KBM-7 (cell line): ENCODE measurements around the gene TIE1.

Source experiments
- DNase-seq: peaks from one replicate; pipeline ENCODE4 v3.0.0-alpha.2; 2015
- in situ Hi-C: fragments of 300-500 bp; cut with MboI; formaldehyde crosslinking; loops from 2 replicates; pipeline ENCODE4 v1.14.3; 2020; ENCODE audit warnings: low sequenced_read_pairs, low pct_unique_long_range_greater_than_20kb, mixed read lengths

TIE1 gene

DNA sequence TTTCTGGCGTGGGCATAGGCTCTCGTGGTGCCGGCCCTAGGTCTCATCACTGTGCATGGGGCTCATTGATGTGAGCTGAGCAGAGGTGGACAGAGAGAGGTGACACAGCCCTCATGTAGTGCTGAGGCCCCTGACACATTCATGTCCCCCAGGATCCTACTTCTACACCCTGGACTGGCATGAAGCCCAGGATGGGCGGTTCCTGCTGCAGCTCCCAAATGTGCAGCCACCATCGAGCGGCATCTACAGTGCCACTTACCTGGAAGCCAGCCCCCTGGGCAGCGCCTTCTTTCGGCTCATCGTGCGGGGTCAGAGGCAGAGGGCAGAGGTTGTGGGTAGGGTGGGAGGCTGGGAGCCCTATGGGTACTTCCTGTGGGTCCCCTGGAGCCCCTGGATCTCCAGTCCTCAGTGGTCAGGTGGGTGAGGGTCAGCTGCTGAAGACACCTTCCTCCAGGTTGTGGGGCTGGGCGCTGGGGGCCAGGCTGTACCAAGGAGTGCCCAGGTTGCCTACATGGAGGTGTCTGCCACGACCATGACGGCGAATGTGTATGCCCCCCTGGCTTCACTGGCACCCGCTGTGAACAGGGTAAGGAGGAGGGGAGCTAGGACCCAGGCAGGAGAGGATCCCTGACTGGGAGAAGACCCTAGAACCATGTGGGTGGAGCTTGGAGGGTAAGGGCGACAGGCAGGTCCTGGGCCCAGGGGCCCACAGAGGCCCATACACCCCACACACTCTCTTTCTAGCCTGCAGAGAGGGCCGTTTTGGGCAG is 6.1 kb downstream of the TIE1 start:
- in situ Hi-C loops: no loop called here
- no peak for DNase-seq

DNA sequence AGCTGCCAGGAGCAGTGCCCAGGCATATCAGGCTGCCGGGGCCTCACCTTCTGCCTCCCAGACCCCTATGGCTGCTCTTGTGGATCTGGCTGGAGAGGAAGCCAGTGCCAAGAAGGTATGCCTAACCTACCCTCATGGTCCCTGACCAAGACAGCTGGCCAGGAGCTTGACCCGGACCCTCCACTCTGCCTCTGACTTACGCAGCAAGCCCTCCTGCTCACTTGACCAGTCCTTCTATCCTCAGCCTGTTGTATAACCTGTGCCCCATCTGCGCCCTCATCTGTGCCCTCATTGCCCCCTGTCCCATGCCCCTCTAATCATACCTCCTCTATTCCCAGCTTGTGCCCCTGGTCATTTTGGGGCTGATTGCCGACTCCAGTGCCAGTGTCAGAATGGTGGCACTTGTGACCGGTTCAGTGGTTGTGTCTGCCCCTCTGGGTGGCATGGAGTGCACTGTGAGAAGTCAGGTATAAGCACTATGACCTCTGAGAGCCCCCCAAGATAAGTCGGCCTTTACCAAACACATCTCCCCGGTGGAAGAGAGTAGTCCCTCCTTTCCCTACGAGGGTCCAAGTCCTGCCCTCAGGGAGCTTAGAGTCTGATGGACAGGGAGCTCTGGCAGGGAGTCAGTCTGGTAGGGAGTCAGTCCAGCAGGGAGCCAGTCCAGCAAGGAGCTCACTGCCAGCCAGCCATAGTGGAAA is 6.8 kb downstream of the TIE1 start:
- no peak for DNase-seq
- in situ Hi-C loops: no loop called here

DNA sequence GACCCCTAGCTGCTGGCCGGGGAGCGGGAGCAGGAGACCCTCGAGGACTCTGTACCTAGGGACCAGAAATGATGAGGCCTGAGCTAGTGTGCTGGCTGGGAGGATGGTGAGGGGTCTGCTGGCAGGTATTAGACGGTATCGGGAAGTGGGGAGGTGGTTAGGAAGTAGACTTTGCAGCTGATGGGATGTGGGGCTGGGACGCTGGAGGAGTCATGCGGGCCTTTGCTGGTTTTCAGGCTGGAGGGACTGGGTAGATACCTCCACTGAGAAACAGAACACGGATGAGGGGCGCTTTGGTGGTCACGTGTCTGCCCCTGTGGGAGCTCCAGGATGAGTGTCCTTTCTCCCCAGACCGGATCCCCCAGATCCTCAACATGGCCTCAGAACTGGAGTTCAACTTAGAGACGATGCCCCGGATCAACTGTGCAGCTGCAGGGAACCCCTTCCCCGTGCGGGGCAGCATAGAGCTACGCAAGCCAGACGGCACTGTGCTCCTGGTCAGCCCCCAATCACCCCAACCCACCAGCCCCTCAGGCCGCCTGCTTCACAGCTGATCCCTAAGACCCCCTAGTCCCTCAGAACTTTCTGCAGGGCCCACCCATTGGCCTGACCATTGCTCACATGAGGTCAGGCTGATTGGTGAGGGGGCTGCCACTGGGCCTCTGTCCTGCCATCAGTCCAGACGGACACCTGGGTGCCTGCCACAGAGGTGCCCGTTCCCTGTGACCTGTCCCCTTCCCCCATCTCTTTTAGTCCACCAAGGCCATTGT is 8.0 kb downstream of the TIE1 start:
- in situ Hi-C loops: no loop called here
- no peak for DNase-seq

DNA sequence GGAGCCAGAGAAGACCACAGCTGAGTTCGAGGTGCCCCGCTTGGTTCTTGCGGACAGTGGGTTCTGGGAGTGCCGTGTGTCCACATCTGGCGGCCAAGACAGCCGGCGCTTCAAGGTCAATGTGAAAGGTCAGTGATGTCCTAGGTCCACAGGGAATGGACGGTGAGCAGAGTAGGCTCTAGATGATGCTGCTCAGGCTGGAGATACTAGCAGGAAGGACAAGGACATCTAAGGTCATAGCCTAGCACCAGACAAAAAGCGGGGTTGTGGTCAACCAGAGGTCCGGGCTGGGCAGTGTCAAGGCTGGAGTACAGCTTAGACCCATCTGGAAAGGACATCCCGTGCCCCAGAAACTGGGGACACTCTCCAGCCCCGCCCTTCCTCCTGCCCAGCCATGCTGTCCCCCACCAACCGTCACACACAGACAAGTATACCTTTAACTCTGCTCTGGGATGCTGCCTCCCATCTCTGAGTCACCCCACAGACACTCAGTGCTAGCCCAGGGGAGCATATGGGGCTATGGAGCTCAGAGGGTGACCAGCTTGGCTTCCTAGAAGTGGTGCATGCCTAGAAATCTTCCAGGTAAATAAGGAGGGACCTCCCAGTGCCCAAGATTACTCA is 8.7 kb downstream of the TIE1 start:
- DNase-seq: no peak
- in situ Hi-C loops: no loop called here

DNA sequence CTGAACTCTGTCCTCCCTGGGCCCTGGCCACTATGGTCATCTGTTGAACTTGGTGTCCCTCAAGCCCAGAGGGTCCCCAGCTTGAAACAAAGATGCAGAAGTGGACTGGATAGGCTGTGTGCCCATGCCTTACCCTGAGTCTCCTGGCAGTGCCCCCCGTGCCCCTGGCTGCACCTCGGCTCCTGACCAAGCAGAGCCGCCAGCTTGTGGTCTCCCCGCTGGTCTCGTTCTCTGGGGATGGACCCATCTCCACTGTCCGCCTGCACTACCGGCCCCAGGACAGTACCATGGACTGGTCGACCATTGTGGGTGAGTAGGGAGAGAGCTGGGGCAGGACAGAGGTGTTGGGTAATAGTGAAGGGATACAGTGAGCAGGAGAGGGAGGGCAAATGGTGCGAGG is 10.7 kb downstream of the TIE1 start:
- in situ Hi-C loops: no loop called here
- no peak for DNase-seq

DNA sequence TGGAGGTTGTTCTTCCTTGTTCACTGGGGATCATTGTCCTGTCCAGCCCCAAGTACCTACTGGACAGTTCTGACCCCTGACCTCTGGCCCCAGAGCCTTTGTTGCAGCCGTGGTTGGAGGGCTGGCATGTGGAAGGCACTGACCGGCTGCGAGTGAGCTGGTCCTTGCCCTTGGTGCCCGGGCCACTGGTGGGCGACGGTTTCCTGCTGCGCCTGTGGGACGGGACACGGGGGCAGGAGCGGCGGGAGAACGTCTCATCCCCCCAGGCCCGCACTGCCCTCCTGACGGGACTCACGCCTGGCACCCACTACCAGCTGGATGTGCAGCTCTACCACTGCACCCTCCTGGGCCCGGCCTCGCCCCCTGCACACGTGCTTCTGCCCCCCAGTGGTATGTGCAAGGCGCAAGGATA is 11.4 kb downstream of the TIE1 start:
- DNase-seq: no peak
- in situ Hi-C loops: no loop called here

DNA sequence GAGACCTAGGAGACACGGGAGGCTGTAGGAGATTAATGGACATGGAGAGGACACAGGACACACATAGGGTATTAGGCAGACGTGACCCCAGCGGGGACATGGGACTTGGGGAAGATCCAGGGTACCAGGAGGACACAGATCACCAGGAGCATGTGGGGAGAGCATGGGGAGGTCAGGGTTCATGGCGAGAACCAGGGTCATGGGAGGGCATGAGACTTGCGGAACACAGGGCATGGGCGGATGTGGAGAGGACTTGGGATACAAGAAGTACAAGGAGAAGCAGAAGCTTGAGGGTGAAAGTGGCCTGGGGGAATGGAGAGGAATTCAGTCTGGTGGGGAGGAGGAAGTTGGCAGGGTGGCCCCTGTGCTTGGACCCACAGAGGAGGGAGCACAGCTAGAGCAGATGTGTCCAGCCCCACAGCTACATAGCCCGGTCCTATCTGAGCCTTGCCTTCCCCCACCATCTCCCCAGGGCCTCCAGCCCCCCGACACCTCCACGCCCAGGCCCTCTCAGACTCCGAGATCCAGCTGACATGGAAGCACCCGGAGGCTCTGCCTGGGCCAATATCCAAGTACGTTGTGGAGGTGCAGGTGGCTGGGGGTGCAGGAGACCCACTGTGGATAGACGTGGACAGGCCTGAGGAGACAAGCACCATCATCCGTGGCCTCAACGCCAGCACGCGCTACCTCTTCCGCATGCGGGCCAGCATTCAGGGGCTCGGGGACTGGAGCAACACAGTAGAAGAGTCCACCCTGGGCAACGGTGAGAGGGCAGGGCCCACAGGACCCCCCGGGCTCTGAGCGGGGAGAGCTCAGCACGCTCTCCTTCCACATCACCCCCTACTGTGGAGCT is 12.1 kb downstream of the TIE1 start:
- in situ Hi-C loops: no loop called here

DNA sequence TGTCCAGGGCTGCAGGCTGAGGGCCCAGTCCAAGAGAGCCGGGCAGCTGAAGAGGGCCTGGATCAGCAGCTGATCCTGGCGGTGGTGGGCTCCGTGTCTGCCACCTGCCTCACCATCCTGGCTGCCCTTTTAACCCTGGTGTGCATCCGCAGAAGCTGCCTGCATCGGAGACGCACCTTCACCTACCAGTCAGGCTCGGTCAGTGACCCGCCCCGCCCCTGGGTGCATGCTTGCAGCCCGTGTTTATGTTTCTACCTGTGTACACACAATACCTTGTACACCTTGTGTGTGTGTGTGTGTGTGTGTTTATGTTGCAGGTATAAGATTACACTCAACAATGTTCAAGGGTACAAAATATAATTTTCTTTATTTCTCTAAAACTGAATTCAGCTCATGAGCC is 13.0 kb downstream of the TIE1 start:
- in situ Hi-C loops: no loop called here
- DNase-seq: no peak

More for the DNA sequence above, 12.1 kb downstream of the TIE1 start:
- no peak for DNase-seq

DNA sequence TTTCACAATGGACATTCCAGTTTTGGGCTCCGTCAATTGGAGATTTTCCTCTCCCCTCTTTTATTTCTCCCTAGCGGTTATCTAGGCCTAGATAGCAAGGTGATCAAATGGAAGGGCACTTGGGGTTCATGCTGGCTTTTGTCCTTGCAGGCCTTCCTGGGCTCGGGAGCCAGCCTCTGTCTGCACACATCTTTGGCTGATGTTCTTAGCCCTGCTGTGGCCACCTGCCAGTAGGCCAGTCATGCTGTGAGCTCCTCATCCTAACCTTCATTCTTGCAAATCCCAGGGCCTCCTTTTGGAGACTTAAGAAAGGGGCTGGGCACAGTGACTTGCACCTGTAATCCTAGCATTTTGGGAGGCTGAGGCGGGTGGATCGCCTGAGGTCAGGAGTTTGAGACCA is 13.5 kb downstream of the TIE1 start:
- DNase-seq: no peak
- in situ Hi-C loops: no loop called here

DNA sequence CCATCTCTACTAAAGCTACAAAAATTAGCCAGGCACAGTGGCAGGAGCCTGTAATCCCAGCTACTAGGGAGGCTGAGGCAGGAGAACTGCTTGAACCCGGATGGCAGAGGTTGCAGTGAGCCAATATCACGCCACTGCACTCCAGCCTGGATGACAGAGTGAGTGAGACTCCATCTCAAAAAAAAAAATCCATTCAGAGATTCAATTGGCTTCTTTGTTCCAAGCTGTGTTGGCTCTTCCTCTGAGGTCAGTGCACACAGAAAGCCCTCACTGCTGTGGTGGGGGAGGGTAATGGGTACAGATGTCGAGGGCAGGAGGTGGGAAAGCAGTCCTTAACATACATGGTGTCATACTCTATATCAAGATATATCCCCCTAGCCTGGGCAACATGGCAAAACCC is 14.7 kb downstream of the TIE1 start:
- in situ Hi-C loops: no loop called here
- no peak for DNase-seq

DNA sequence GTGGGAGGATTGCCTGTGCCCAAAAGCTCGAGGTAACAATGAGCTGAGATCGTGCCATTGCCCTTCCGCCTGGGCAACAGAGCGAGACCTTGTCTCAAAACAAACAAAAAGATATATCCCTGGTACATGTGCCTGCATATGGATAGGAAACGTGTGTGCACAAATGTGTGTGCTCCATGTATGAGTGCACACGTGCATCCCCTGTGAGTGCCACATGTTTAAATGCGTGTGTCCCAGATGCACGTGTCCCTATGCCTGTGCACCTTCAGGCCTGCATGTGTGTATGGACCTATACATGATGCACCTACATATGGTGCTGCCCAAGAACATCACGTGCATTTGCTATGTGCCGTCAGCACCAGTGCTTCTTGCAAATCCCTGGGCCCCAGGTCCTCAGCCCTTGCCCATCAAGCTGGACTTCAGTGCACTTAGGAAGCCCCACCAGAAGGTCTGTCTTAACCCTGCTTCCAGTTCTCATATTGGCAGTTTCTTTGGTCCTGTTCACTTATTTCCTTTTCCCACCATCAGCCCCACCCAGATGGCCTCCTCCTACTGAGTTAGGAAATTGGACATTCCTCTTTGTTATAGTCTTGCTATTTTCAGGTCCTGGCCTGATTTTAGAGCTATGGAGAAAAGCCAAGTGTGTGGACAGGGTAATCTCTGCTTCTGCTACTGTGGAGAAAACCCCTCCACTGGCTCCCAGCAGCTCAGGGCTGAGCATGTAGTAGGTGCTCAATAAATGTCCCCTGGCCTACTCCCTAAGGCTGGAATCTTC is 15.4 kb downstream of the TIE1 start:
- DNase-seq: no peak
- in situ Hi-C loops: no loop called here

DNA sequence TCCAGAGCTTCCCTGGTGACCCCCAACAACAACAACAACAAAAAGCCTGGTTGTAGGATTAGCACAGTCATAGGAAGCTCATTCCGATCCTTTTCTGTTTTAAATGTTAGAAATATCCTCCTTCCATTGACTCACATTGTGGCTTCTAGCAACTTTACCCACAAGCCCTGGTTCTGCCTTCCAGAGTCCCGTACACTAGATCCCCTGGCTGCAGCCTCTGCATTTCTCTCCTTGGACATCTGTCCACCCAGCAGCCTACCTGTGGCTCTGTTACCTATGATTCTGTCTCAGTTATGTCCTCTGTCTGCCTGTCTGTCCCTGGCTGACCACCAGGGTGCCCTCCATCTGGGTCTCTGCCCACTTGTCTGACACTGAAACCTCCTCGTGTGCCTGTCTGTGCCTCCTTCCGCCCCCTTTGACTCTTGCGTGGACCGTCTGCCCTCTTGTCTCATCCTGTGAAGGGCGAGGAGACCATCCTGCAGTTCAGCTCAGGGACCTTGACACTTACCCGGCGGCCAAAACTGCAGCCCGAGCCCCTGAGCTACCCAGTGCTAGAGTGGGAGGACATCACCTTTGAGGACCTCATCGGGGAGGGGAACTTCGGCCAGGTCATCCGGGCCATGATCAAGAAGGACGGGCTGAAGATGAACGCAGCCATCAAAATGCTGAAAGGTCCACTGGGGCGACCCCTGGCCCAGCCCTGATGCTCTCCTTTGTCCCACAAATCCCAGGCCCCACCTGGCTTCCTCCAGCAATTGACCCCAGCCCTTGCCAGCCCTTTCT is 16.1 kb downstream of the TIE1 start:
- in situ Hi-C loops: no loop called here
- DNase-seq: no peak

DNA sequence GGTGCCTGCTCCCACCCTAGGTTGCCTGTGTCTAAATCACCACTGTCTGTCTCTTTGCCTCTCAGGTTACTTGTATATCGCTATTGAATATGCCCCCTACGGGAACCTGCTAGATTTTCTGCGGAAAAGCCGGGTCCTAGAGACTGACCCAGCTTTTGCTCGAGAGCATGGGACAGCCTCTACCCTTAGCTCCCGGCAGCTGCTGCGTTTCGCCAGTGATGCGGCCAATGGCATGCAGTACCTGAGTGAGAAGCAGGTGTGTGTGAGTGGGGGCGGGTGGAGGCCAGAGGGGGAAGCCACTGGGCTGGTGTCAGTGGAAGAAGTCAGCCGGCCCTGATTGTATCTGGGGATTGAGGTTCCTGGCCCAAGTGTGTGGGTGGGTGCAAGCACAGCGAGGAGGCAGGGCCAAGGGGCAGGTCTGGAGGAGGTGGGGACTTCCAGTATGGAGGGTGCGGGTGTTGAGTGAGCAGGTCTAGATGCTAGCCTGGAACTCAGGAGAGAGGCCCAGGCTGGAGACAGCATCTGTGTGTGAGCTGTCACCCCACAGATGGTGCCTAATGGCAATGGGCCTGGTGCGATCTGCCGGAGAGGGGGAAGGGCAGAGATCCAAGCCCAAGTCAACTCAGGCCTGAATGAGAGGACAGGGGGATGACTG is 17.2 kb downstream of the TIE1 start:
- in situ Hi-C loops: no loop called here
- DNase-seq: no peak

DNA sequence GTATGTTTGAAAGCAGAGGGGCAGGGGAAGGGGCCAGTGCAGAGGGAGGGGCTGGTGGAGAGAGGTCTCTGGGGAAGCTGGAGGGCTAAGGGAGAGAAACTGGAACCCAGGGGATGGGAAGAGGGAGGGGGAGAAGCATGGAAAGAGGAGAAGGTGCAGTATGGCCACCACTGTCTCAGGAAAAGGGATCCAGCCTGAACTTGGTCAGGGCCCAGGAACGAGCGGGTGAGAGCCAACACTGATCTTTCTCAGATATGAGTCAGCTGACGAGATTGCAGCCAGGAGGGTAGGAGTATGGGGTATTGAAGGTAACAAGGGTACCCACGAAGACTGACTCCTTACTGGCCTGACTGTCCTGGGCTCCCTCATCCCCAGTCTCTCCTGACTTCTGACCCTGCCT is 18.0 kb downstream of the TIE1 start:
- in situ Hi-C loops: no loop called here
- no peak for DNase-seq

DNA sequence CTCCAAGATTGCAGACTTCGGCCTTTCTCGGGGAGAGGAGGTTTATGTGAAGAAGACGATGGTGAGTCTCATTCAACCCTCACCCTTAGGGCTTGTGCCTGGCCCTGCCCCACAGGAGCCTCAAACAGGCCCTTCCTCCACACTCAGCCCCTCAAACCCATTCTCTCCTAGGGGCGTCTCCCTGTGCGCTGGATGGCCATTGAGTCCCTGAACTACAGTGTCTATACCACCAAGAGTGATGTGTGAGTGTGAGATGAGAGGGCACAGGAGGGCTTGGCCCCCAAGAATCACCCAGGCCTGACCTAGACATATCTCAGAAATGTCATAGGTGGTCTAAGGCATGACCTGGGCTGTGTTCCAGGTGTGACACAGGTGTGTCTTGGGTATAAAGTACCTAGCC is 18.5 kb downstream of the TIE1 start:
- in situ Hi-C loops: no loop called here
- DNase-seq: no peak

DNA sequence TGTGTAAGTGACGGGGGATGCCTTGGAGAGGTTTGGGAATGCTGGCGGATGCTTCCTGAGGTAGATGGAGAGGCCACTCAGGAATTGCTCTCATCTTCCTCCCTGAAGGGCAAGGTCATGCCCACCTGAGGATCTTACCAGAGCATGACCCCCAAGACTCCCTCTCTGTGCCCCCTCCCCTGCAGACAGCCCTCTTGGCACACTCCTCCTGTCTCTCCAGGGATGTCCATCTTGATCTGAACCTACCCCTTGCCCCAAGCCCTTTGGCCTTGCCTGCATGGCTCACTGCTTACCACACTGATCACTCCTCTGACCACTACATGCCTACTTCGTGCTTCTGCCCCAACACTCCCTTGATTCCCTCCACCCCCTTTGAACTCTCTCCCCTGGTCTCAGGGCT is 19.0 kb downstream of the TIE1 start:
- DNase-seq: no peak
- in situ Hi-C loops: no loop called here

DNA sequence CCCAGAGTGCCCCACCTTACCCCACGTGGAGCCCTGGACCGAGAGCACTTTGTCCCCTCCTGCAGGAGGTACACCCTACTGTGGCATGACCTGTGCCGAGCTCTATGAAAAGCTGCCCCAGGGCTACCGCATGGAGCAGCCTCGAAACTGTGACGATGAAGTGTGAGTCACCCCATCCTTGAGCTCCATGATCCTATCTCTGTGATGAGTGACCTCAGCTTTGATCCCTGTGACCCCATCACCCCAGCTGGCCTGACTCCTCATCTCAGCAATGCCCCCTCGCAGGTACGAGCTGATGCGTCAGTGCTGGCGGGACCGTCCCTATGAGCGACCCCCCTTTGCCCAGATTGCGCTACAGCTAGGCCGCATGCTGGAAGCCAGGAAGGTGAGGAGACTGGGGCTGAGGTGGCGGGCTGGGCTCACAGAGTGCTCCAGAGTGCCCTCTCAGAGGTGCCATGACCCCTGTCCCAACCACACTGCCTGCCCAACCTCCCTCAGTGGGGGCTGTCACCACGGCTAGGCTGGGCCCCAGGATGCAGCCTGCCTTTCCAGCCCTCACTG is 20.6 kb downstream of the TIE1 start:
- in situ Hi-C loops: no loop called here
- DNase-seq: no peak
